Neuronal stem cell (in vitro differentiated cells): Measurements from ENCODE around the gene RPAIN.

Experiments
- DNase-seq: peaks from one replicate; pipeline ENCODE4 v3.0.0-alpha.2; 2013; ENCODE audit warnings: low spot score
- H2AFZ ChIP-seq: one replicate; pipeline ENCODE4 v1.6.1; 2013; ENCODE audit warnings: mild to moderate bottlenecking, low read length, inconsistent platforms
- H2AK5ac ChIP-seq: 2 replicates; pipeline ENCODE4 v1.6.1; 2013; ENCODE audit warnings: low read depth, mild to moderate bottlenecking, inconsistent platforms, low read length, moderate library complexity, mixed read lengths
- H2BK120ac ChIP-seq: 2 replicates; pipeline ENCODE4 v1.6.1; 2013; ENCODE audit warnings: low read depth, mild to moderate bottlenecking, inconsistent platforms, low read length, moderate library complexity, mixed read lengths
- H2BK12ac ChIP-seq: one replicate; pipeline ENCODE4 v1.6.1; 2013; ENCODE audit warnings: low read length, inconsistent platforms
- H2BK15ac ChIP-seq: 2 replicates; pipeline ENCODE4 v1.6.1; 2013; ENCODE audit warnings: mild to moderate bottlenecking, low read length, inconsistent platforms, mixed read lengths
- H2BK5ac ChIP-seq: one replicate; pipeline ENCODE4 v1.6.1; 2013; ENCODE audit warnings: inconsistent platforms, mild to moderate bottlenecking, low read length, moderate library complexity
- H3K14ac ChIP-seq: one replicate; pipeline ENCODE4 v1.6.1; 2013; ENCODE audit warnings: low read length, inconsistent platforms
- H3K18ac ChIP-seq: 2 replicates; pipeline ENCODE4 v1.6.1; 2013; ENCODE audit warnings: low read length, inconsistent platforms
- H3K23ac ChIP-seq: 2 replicates; pipeline ENCODE4 v1.6.1; 2013; ENCODE audit warnings: low read depth, mild to moderate bottlenecking, mixed read lengths, low read length, inconsistent platforms; ENCODE audit not compliant: poor library complexity
- H3K27ac ChIP-seq: replicated peaks from 3 replicates; pipeline ENCODE4 v1.5.1; 2013; ENCODE audit warnings: low read length, inconsistent platforms
- H3K27me3 ChIP-seq, 3 experiments: 2 replicates each; pipeline ENCODE4 v1.6.1; 2013; ENCODE audit warnings: low read length in 3 of 3, mild to moderate bottlenecking in 2 of 3, inconsistent platforms in 1 of 3, low read depth in 1 of 3, mixed read lengths in 1 of 3, moderate library complexity in 1 of 3; ENCODE audit not compliant: control insufficient read depth in 3 of 3, insufficient read depth in 3 of 3
- H3K36me3 ChIP-seq, 2 donors: replicated peaks in 1 of 2; 2 replicates each; pipeline ENCODE4 v1.6.1; 2013; ENCODE audit warnings: low read length in 2 of 2; ENCODE audit not compliant: control insufficient read depth in 2 of 2, insufficient read depth in 2 of 2
- H3K4ac ChIP-seq: 2 replicates; pipeline ENCODE4 v1.6.1; 2013; ENCODE audit warnings: inconsistent platforms, mild to moderate bottlenecking, low read length, moderate library complexity
- H3K4me1 ChIP-seq, 2 donors: 1 replicate in 1 of 2; 2 replicates in 1 of 2; pipeline ENCODE4 v1.6.1; 2013; ENCODE audit warnings: low read length in 2 of 2, low read depth in 1 of 2; ENCODE audit not compliant: control insufficient read depth in 2 of 2, insufficient read depth in 1 of 2
- H3K4me2 ChIP-seq: one replicate; pipeline ENCODE4 v1.6.1; 2013; ENCODE audit warnings: mild to moderate bottlenecking, low read length, inconsistent platforms; ENCODE audit not compliant: insufficient read depth, poor library complexity, severe bottlenecking
- H3K4me3 ChIP-seq, 2 donors: 2 replicates each; pipeline ENCODE4 v1.5.1; 2013; ENCODE audit warnings: low read length in 2 of 2, mild to moderate bottlenecking in 2 of 2, inconsistent platforms in 1 of 2, moderate library complexity in 1 of 2
- H3K79me1 ChIP-seq: one replicate; pipeline ENCODE4 v1.6.1; 2013; ENCODE audit warnings: low read depth, mild to moderate bottlenecking, inconsistent platforms, low read length, moderate library complexity
- H3K9ac ChIP-seq: one replicate; pipeline ENCODE4 v1.6.1; 2013; ENCODE audit warnings: mild to moderate bottlenecking, low read depth, low read length, inconsistent platforms; ENCODE audit not compliant: poor library complexity
- H3K9me3 ChIP-seq, 2 donors: replicated peaks in 1 of 2; 2 replicates each; pipeline versions ENCODE3 to v1.6.1; 2013; ENCODE audit warnings: low read length in 2 of 2, mild to moderate bottlenecking in 2 of 2, inconsistent platforms in 1 of 2, low read depth in 1 of 2, mixed read lengths in 1 of 2, moderate library complexity in 1 of 2; ENCODE audit not compliant: control insufficient read depth in 2 of 2, insufficient read depth in 1 of 2
- H4K8ac ChIP-seq: one replicate; pipeline ENCODE4 v1.6.1; 2013; ENCODE audit warnings: low read depth, mild to moderate bottlenecking, inconsistent platforms, low read length, moderate library complexity
- H4K91ac ChIP-seq: one replicate; pipeline ENCODE4 v1.6.1; 2013; ENCODE audit warnings: low read length, low read depth, mild to moderate bottlenecking, inconsistent platforms; ENCODE audit not compliant: poor library complexity
- WGBS, 2 donors: extraction: QIAGEN DNeasy Blood & Tissue Kit; methylation state at CpG; one replicate each; pipeline ENCODE4 v1.1.7; 2013; ENCODE audit warnings: missing lambda C conversion rate in 2 of 2, mixed read lengths in 1 of 2; ENCODE audit not compliant: insufficient read length in 2 of 2, insufficient replicate concordance in 1 of 2; ENCODE audit errors: extremely low coverage in 2 of 2; 5-methylcytosine and 5-hydroxymethylcytosine counted together

The RPAIN gene

GRCh38 chr17:5419356-5419958, 525 bp upstream of the RPAIN start, which contains the start of gene NUP88:
Gene NUP88, minus strand, starts transcription at chr17:5419662. Its CDS starts 12 bp downstream, at chr17:5419650.
- H3K23ac ChIP-seq: peak within 1 kb of the TSS; percentile 95
- peak within 1 kb of the TSS; percentile 32 for H2BK5ac ChIP-seq
- no CpG with 5 or more reads among the region's 49 CpGs for WGBS, 2 donors
- peak within 1 kb of the TSS; percentile 10 for H2BK15ac ChIP-seq
- H3K14ac ChIP-seq: no peak within 1 kb of the TSS
- peaks cover 2 to 5% of the 10 kb centered on the region in 2 donors for H3K4me1 ChIP-seq
- peak within 1 kb of the TSS; percentile 94 for H2AFZ ChIP-seq
- no peak within 1 kb of the TSS for H3K4ac ChIP-seq
- no peak within 1 kb of the TSS for H2BK12ac ChIP-seq
- peak; percentile 96 for DNase-seq
- H3K36me3 ChIP-seq: peaks cover 23 to 64% of the 10 kb centered on the region in 2 donors
- H3K27ac ChIP-seq: peak within 1 kb of the TSS; percentile 71
- no peak within 1 kb of the TSS for H2BK120ac ChIP-seq
- no peak within 1 kb of the TSS for H4K91ac ChIP-seq
- H3K4me3 ChIP-seq: peak within 1 kb of the TSS; percentile 79 to 93
- no peaks in the 10 kb centered on the region for H3K9me3 ChIP-seq
- peak within 1 kb of the TSS; percentile 96 for H3K18ac ChIP-seq
- no peaks in the 10 kb centered on the region for H3K27me3 ChIP-seq
- peak within 1 kb of the TSS; percentile 83 for H3K4me2 ChIP-seq
- H4K8ac ChIP-seq: no peak within 1 kb of the TSS
- H3K79me1 ChIP-seq: peaks cover 6% of the 10 kb centered on the region
- no peak within 1 kb of the TSS for H2AK5ac ChIP-seq
- peak within 1 kb of the TSS; percentile 97 for H3K9ac ChIP-seq

GRCh38 chr17:5422505-5422904, 2.5 kb downstream of the RPAIN start:
- no peak overlapping the region for H3K14ac ChIP-seq
- peaks cover 30 to 64% of the 10 kb centered on the region in 2 donors for H3K36me3 ChIP-seq
- no peak for DNase-seq
- no peak overlapping the region for H3K18ac ChIP-seq
- no peak overlapping the region for H3K27ac ChIP-seq
- H4K8ac ChIP-seq: no peak overlapping the region
- H2BK15ac ChIP-seq: no peak overlapping the region
- no peak overlapping the region for H2AK5ac ChIP-seq
- WGBS, 2 donors: no CpG with 5 or more reads among the region's 2 CpGs
- H4K91ac ChIP-seq: no peak overlapping the region
- H2BK5ac ChIP-seq: no peak overlapping the region
- H3K9me3 ChIP-seq: no peaks in the 10 kb centered on the region
- H3K4me3 ChIP-seq: no peak overlapping the region
- no peak overlapping the region for H3K9ac ChIP-seq
- no peak overlapping the region for H3K23ac ChIP-seq
- H2BK120ac ChIP-seq: no peak overlapping the region
- peaks cover 2 to 5% of the 10 kb centered on the region in 2 donors for H3K4me1 ChIP-seq
- H2BK12ac ChIP-seq: no peak overlapping the region
- no peak overlapping the region for H3K4ac ChIP-seq
- H3K79me1 ChIP-seq: peaks cover 4% of the 10 kb centered on the region
- H2AFZ ChIP-seq: no peak overlapping the region
- no peak overlapping the region for H3K4me2 ChIP-seq
- no peaks in the 10 kb centered on the region for H3K27me3 ChIP-seq

GRCh38 chr17:5424909-5425308, 4.9 kb downstream of the RPAIN start:
- Histone ChIP-seq H2BK5ac (no peak overlapping the region), H3K9ac (no peak overlapping the region), H3K4me1 (peaks cover 2 to 5% of the 10 kb centered on the region in 2 donors), H3K18ac (no peak overlapping the region), H2AK5ac (no peak overlapping the region), H3K79me1 (peaks cover 2% of the 10 kb centered on the region), H3K14ac (no peak overlapping the region), H3K23ac (no peak overlapping the region), H3K4me3 (no peak overlapping the region), H2BK12ac (no peak overlapping the region), H3K4ac (no peak overlapping the region), H3K27ac (no peak overlapping the region), H2BK15ac (no peak overlapping the region), H3K36me3 (peaks cover 47 to 87% of the 10 kb centered on the region in 2 donors), H3K4me2 (no peak overlapping the region), H4K8ac (no peak overlapping the region), H3K27me3 (no peaks in the 10 kb centered on the region), H2AFZ (no peak overlapping the region), H2BK120ac (no peak overlapping the region), H3K9me3 (no peaks in the 10 kb centered on the region), H4K91ac (no peak overlapping the region)
- WGBS, 2 donors: no CpG with 5 or more reads among the region's 1 CpG
- DNase-seq: no peak

GRCh38 chr17:5425826-5426225, 5.8 kb downstream of the RPAIN start:
- Histone ChIP-seq H3K4me1 (peaks cover 2 to 5% of the 10 kb centered on the region in 2 donors), H3K27me3 (no peaks in the 10 kb centered on the region), H3K4me2 (no peak overlapping the region), H2BK12ac (no peak overlapping the region), H2BK15ac (no peak overlapping the region), H2BK120ac (no peak overlapping the region), H3K79me1 (peaks cover 2% of the 10 kb centered on the region), H3K36me3 (peaks cover 52 to 96% of the 10 kb centered on the region in 2 donors), H4K8ac (no peak overlapping the region), H3K18ac (no peak overlapping the region), H3K4me3 (no peak overlapping the region), H3K23ac (no peak overlapping the region), H3K4ac (no peak overlapping the region), H4K91ac (no peak overlapping the region), H2AK5ac (no peak overlapping the region), H2BK5ac (no peak overlapping the region), H3K9ac (no peak overlapping the region), H3K27ac (no peak overlapping the region), H2AFZ (no peak overlapping the region), H3K9me3 (no peaks in the 10 kb centered on the region), H3K14ac (no peak overlapping the region)
- DNase-seq: no peak
- no CpG with 5 or more reads among the region's 3 CpGs for WGBS, 2 donors
